ENCODE results near the gene ETV6.

The ETV6 gene

GRCh38 chr12:11718105-11718504, 68.6 kb downstream of the ETV6 start:
- TF ChIP-seq, protein P1, sequence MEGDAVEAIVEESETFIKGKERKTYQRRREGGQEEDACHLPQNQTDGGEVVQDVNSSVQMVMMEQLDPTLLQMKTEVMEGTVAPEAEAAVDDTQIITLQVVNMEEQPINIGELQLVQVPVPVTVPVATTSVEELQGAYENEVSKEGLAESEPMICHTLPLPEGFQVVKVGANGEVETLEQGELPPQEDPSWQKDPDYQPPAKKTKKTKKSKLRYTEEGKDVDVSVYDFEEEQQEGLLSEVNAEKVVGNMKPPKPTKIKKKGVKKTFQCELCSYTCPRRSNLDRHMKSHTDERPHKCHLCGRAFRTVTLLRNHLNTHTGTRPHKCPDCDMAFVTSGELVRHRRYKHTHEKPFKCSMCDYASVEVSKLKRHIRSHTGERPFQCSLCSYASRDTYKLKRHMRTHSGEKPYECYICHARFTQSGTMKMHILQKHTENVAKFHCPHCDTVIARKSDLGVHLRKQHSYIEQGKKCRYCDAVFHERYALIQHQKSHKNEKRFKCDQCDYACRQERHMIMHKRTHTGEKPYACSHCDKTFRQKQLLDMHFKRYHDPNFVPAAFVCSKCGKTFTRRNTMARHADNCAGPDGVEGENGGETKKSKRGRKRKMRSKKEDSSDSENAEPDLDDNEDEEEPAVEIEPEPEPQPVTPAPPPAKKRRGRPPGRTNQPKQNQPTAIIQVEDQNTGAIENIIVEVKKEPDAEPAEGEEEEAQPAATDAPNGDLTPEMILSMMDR (IDR thresholded peaks at IDR 0.05; ENCODE audit: borderline replicate concordance, control extremely low read depth, extremely low read depth, insufficient read depth, missing control alignments), result no peak
- in situ Hi-C loops (cut with MboI; ENCODE audit: low sequenced_read_pairs, unreplicated experiment), result no loop called here
- no peak for DNase-seq (ENCODE audit: low spot score)

GRCh38 chr12:11718768-11719253, 69.3 kb downstream of the ETV6 start:
- in situ Hi-C loops (cut with MboI; ENCODE audit: low sequenced_read_pairs, unreplicated experiment), result no loop called here
- TF ChIP-seq, protein P1 (IDR thresholded peaks at IDR 0.05; ENCODE audit: borderline replicate concordance, control extremely low read depth, extremely low read depth, insufficient read depth, missing control alignments), result no peak
- DNase-seq (ENCODE audit: low spot score), result no peak

- TF ChIP-seq, protein P1 (IDR thresholded peaks at IDR 0.05; ENCODE audit: borderline replicate concordance, control extremely low read depth, extremely low read depth, insufficient read depth, missing control alignments), result no peak
- no peak for DNase-seq (ENCODE audit: low spot score)
- in situ Hi-C loops (cut with MboI; ENCODE audit: low sequenced_read_pairs, unreplicated experiment), result no loop called here
Observed at GRCh38 chr12:11719678-11720099, 70.2 kb downstream of the ETV6 start.

DNA sequence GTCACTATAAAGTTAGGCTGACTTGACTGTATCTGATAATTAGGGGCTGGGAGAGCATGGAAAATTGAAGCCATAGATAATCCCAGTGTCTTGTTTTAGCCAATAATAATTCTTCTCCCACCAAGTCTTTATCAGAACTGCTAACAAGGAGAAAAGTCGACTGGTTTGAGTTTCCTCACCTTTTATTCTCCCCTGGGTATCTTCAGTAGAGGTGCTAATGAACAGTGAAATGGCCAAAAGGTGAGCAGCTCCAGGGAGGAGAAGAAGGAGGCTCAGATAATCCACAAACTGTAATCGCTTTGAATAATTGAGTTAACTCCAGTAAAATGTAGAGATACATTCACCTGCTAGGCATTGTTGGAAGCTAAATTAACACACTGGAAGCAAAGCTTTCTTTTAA, 72.6 kb downstream of the ETV6 start:
- in situ Hi-C loops (cut with MboI; ENCODE audit: low sequenced_read_pairs, unreplicated experiment), result no loop called here
- TF ChIP-seq, protein P1 (IDR thresholded peaks at IDR 0.05; ENCODE audit: borderline replicate concordance, control extremely low read depth, extremely low read depth, insufficient read depth, missing control alignments), result no peak

GRCh38 chr12:11722578-11723138, 73.2 kb downstream of the ETV6 start:
- no peak for DNase-seq (ENCODE audit: low spot score)
- in situ Hi-C loops (cut with MboI; ENCODE audit: low sequenced_read_pairs, unreplicated experiment), result no loop called here
- TF ChIP-seq, protein P1 (IDR thresholded peaks at IDR 0.05; ENCODE audit: borderline replicate concordance, control extremely low read depth, extremely low read depth, insufficient read depth, missing control alignments), result no peak

More for the DNA sequence above, 72.6 kb downstream of the ETV6 start:
- no peak for DNase-seq (ENCODE audit: low spot score)

DNA sequence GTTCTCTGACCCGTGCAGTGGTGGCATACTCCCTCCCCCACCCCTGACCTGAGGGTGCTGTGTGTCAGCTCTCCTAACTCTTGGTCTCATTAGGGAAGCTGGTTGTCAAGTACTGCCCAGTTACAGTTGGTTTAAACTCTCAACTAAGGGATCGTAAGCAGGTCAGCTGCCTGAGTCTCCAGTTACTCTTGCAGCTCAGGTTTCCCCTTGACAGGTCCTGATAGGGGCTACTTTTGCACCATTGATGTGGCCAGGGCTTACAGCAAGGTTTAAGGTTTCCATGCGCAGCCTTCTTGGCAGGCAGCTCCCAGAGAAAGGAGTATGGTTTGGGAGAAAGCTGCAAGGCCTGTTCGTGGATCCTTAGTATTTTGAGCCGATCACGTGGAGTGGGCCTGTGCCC, 74.5 kb downstream of the ETV6 start:
- TF ChIP-seq, protein P1 (IDR thresholded peaks at IDR 0.05; ENCODE audit: borderline replicate concordance, control extremely low read depth, extremely low read depth, insufficient read depth, missing control alignments), result peak; percentile 0
- in situ Hi-C loops (cut with MboI; ENCODE audit: low sequenced_read_pairs, unreplicated experiment), result no loop called here
- no peak for DNase-seq (ENCODE audit: low spot score)

Data from GM13976 (cell line).